Smooth muscle cell (in vitro differentiated cells): ENCODE results near the gene TUBB6. TPM values are rescaled to one million over a fixed set of nuclear protein-coding genes. Genes with fewer than 3 reads are reported as not detected.

Source experiments
- DNase-seq: peaks from one replicate; lab custom pipeline; 2025; ENCODE audit not compliant: unreplicated experiment; lab: John Stamatoyannopoulos, UW
- H2AFZ ChIP-seq: fragments of 200-600 bp; sonication (generic); 2 replicates; pipeline ENCODE4 v1.6.0; 2016; ENCODE audit warnings: antibody characterized with exemption, low read depth, mild to moderate bottlenecking
- H3F3A ChIP-seq: fragments of 200-600 bp; sonication (generic); 2 replicates; pipeline ENCODE4 v1.6.0; 2017; ENCODE audit warnings: antibody characterized with exemption, low read depth
- H3K27ac ChIP-seq: fragments of 200-600 bp; sonication (generic); 2 replicates; pipeline ENCODE4 v1.5.1; 2016; ENCODE audit warnings: low read depth, mild to moderate bottlenecking
- H3K27me3 ChIP-seq: fragments of 200-600 bp; sonication (generic); 2 replicates; pipeline ENCODE4 v1.6.1; 2016; ENCODE audit warnings: low read depth, mild to moderate bottlenecking
- H3K36me3 ChIP-seq: fragments of 200-600 bp; sonication (generic); 2 replicates; pipeline ENCODE4 v1.5.1; 2016; ENCODE audit warnings: low read depth
- H3K4me1 ChIP-seq: fragments of 200-600 bp; sonication (generic); 2 replicates; pipeline ENCODE4 v1.5.1; 2016; ENCODE audit warnings: low read depth
- H3K4me2 ChIP-seq: fragments of 200-600 bp; sonication (generic); 2 replicates; pipeline ENCODE4 v1.6.0; 2016; ENCODE audit warnings: mild to moderate bottlenecking
- H3K4me3 ChIP-seq: fragments of 200-600 bp; sonication (generic); 2 replicates; pipeline ENCODE4 v1.5.1; 2016; ENCODE audit warnings: mild to moderate bottlenecking
- H3K79me2 ChIP-seq: fragments of 200-600 bp; sonication (generic); 2 replicates; pipeline ENCODE4 v1.6.0; 2016; ENCODE audit warnings: low read depth, mild to moderate bottlenecking
- H3K9ac ChIP-seq: fragments of 200-600 bp; sonication (generic); 2 replicates; pipeline ENCODE4 v1.6.0; 2016; ENCODE audit warnings: low read depth
- H3K9me3 ChIP-seq: fragments of 200-600 bp; sonication (generic); replicated peaks from 2 replicates; pipeline ENCODE4 v1.5.1; 2016; ENCODE audit warnings: low read depth
- H4K20me1 ChIP-seq: fragments of 200-600 bp; sonication (generic); 2 replicates; pipeline ENCODE4 v1.6.0; 2016; ENCODE audit warnings: low read depth
- WGBS: methylation state at CpG from one replicate; pipeline ENCODE4 v1.1.7; 2016; ENCODE audit warnings: low lambda C conversion rate; 5-methylcytosine and 5-hydroxymethylcytosine counted together
- polyA plus RNA-seq: library from polyadenylated mRNA; unstranded; fragments of >200 nt; fragmentation: Nextera tagmentation; extraction: Ambion mirVana; gene quantifications from 2 replicates; pipeline ENCODE4 v1.2.1, GENCODE V29; 2016
- total RNA-seq: library from RNA; depleted of rRNA; stranded (reverse); fragments of >200 nt; gene quantifications from 2 replicates; pipeline ENCODE4 v1.2.3, GENCODE V29; 2014
- TF ChIP-seq, protein P1 (sequence below): fragments of 200-600 bp; sonication (generic); IDR thresholded peaks from 2 replicates; pipeline ENCODE4 v1.5.1; 2017; ENCODE audit warnings: borderline replicate concordance, mild to moderate bottlenecking, antibody characterized with exemption; ENCODE audit not compliant: insufficient read depth, poor library complexity, severe bottlenecking

TUBB6 gene
- total and polyA plus RNA-seq, 2 experiments from 2014 or later: 359 to 460 TPM

DNA sequence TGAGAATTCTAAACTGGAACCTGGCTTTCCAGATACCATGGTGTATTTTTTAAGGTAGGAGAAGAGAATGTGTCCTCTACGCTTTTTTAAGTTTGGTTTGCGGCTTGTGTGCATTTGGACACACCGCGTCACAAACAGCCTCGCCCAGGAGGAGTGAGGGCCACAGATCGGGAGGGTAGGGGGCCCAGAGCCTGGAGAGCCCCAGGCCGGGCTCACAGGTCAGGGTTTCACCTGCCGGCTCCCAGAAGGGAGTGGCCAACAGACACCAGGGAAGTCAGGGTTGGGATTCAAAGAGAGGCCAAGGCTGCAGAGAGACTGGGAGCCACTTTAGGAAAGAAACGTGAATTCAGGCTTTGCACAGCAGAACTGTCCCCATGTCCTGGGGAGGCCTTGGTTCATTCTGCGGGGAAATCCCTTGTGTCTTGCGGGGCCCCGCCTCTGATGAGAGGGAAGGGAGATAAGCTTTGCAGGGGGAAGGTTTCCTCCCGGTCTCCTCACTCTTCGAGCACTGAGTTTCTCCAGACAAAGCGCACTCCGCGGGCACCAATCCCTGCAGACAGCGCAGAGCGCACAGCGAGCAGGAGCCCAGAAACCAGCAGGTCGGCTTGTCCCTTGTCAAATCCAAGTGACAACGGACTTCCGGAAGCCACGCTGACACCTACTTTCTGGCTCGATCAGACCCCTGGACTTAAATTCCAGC, 2.0 kb upstream of the TUBB6 start:
- Histone ChIP-seq H3K9ac (no peak overlapping the region), H3K4me1 (peaks cover 21% of the 10 kb centered on the region), H3K9me3 (no peaks in the 10 kb centered on the region), H3K79me2 (peaks cover 36% of the 10 kb centered on the region), H3K4me3 (peak overlapping the region; percentile 96), H4K20me1 (peaks cover 25% of the 10 kb centered on the region), H3K36me3 (peaks cover 8% of the 10 kb centered on the region), H3F3A (peaks cover under 1% of the 10 kb centered on the region), H3K27ac (peak overlapping the region; percentile 19), H3K27me3 (no peaks in the 10 kb centered on the region), H2AFZ (no peak overlapping the region), H3K4me2 (peak overlapping the region; percentile 84)
- no peak for DNase-seq
- TF ChIP-seq, protein P1, sequence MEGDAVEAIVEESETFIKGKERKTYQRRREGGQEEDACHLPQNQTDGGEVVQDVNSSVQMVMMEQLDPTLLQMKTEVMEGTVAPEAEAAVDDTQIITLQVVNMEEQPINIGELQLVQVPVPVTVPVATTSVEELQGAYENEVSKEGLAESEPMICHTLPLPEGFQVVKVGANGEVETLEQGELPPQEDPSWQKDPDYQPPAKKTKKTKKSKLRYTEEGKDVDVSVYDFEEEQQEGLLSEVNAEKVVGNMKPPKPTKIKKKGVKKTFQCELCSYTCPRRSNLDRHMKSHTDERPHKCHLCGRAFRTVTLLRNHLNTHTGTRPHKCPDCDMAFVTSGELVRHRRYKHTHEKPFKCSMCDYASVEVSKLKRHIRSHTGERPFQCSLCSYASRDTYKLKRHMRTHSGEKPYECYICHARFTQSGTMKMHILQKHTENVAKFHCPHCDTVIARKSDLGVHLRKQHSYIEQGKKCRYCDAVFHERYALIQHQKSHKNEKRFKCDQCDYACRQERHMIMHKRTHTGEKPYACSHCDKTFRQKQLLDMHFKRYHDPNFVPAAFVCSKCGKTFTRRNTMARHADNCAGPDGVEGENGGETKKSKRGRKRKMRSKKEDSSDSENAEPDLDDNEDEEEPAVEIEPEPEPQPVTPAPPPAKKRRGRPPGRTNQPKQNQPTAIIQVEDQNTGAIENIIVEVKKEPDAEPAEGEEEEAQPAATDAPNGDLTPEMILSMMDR: no peak
- WGBS: 40% methylated on average over 25 of the region's 25 CpGs

DNA sequence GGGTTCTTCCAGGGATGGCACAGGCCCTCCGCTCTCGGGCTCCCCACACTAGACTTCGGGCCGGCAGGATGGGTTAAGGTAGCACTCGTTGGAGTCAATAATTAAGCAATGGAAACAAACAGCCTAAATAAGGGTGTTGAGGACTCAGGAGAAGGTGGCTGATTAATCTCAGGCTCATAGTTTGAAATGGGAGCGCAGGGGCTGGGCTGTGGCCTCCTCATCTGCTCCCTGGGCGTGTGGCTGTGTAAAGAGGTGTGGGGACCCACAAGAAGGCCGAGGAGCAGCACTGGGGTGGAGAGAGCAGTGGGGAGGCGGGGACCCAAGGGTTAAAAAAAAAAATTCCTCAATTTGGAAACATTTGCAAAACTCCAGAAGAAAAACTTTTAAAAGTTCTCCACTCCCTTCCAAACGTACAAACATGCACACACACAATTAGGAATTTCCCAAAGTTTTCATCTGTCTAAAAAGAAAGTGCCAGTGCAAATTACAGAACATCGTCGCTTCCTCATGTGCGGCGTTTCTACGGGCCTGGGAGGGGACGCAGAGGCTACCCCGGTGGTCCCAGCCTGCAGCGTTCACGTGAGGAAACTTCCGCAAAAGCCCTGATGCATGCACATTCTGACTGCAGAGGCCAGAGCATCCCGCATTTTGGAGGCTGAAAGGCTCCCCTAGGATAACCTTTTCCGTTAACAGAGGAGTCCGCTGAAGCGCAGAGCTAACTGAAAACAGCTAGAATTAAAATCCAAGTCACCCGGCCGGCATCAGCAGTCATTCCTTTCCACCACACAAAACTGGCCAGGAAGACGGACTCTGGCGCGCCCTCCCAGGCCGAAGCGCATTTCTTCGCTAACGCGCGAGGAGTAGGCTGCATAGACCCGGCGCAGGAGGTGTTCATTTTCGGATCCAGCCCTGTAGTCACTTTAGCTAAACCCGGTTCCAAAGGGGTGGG, 1.0 kb upstream of the TUBB6 start:
- WGBS: 13% methylated on average over 39 of the region's 39 CpGs
- Histone ChIP-seq H3K79me2 (peaks cover 46% of the 10 kb centered on the region), H3K27me3 (no peaks in the 10 kb centered on the region)

DNA sequence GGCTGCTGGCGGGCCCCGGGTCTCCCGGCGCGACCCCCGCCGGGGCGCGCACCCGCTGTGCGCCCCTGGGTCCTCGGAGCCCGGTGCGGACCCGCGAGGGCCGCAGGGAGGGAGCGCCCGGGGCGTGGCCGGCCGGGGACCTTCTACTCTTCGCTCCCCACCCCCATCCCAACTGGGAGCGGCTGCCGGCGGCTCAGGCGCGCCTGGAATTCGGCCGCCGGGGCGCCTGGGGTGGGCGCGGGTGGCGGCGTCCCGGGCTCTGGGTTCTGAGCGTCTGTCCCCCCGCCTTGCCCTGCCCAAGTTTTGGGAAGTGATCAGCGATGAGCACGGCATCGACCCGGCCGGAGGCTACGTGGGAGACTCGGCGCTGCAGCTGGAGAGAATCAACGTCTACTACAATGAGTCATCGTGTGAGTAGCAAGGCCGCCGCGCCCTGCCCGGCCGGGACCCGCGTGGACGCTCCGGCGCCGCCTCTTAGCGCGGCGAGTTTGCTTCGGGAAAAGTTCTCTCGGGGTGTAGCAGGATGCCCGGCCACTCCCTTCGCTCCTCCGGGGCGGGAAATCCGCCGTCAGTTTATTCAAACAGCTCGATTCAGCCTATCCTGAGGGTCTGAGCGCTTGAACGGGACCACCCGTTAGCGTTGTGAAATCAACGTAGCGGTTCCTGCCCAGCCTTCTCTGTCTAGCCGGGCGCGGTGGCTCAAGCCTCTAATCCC, 502 bp downstream of the TUBB6 start:
- peak; percentile 81 for DNase-seq
- Histone ChIP-seq H3K27ac (peak overlapping the region; percentile 95), H3K79me2 (peaks cover 61% of the 10 kb centered on the region), H4K20me1 (peaks cover 45% of the 10 kb centered on the region), H3K9ac (peak overlapping the region; percentile 88), H2AFZ (no peak overlapping the region), H3K4me2 (peak overlapping the region; percentile 98), H3K4me1 (peaks cover 21% of the 10 kb centered on the region), H3K36me3 (peaks cover 29% of the 10 kb centered on the region), H3K27me3 (no peaks in the 10 kb centered on the region), H3K4me3 (peak overlapping the region; percentile 96), H3F3A (peaks cover 14% of the 10 kb centered on the region), H3K9me3 (peaks cover 12% of the 10 kb centered on the region)
- under 1% methylated on average over 67 of the region's 81 CpGs for WGBS
- TF ChIP-seq, protein P1: no peak

More for the DNA sequence above, 1.0 kb upstream of the TUBB6 start:
- H4K20me1 ChIP-seq: peaks cover 34% of the 10 kb centered on the region
- peak overlapping the region; percentile 5 for H2AFZ ChIP-seq
- peak overlapping the region; percentile 86 for H3K27ac ChIP-seq
- H3K4me3 ChIP-seq: peak overlapping the region; percentile 96
- H3K9ac ChIP-seq: peak overlapping the region; percentile 88
- peaks cover 8% of the 10 kb centered on the region for H3F3A ChIP-seq
- H3K4me2 ChIP-seq: peak overlapping the region; percentile 84
- peak; percentile 50 for DNase-seq
- TF ChIP-seq, protein P1: no peak
- H3K9me3 ChIP-seq: peaks cover 6% of the 10 kb centered on the region
- peaks cover 21% of the 10 kb centered on the region for H3K4me1 ChIP-seq
- H3K36me3 ChIP-seq: peaks cover 17% of the 10 kb centered on the region
